Keratinocyte (primary cell): ENCODE measurements around the gene IL36RN. TPM values are rescaled to one million over a fixed set of nuclear protein-coding genes. Genes with fewer than 3 reads are reported as not detected.
A peak's percentile ranks its signal among the peaks of the same experiment; 100 is the strongest.

Source experiments
- DNase-seq: peaks from one replicate; pipeline ENCODE4 v3.0.0-alpha.2; 2011; ENCODE audit warnings: low read depth, missing footprints, low spot score
- FAIRE-seq: peaks from 2 replicates; lab custom pipeline; 2011; peaks lifted over from hg19 to GRCh38; lab: Jason Lieb, UNC
- H2AFZ ChIP-seq: 2 replicates; pipeline ENCODE4 v1.6.0; 2012; ENCODE audit warnings: low read length, control low read depth, inconsistent platforms; ENCODE audit not compliant: control insufficient read depth
- H3K27ac ChIP-seq: 2 replicates; pipeline ENCODE4 v1.5.1; 2011; ENCODE audit warnings: low read length; ENCODE audit not compliant: control insufficient read depth, insufficient read depth
- H3K27me3 ChIP-seq: 3 replicates; pipeline ENCODE4 v1.6.0; 2011; ENCODE audit warnings: low read length; ENCODE audit not compliant: control insufficient read depth, insufficient read depth; ENCODE audit errors: extremely low read depth
- H3K36me3 ChIP-seq, 2 experiments: 2 replicates in 1 of 2; 3 replicates in 1 of 2; pipeline ENCODE4 v1.5.1; 2011; ENCODE audit warnings: low read length in 2 of 2, mild to moderate bottlenecking in 1 of 2; ENCODE audit not compliant: control insufficient read depth in 2 of 2, insufficient read depth in 2 of 2; ENCODE audit errors: extremely low read depth in 1 of 2
- H3K4me1 ChIP-seq: 3 replicates; pipeline ENCODE4 v1.5.1; 2011; ENCODE audit warnings: low read length; ENCODE audit not compliant: control insufficient read depth, insufficient read depth; ENCODE audit errors: extremely low read depth
- H3K4me2 ChIP-seq: 3 replicates; pipeline ENCODE4 v1.6.0; 2011; ENCODE audit warnings: low read depth, low read length; ENCODE audit not compliant: control insufficient read depth, insufficient read depth; ENCODE audit errors: extremely low read depth
- H3K4me3 ChIP-seq, 3 experiments: fragments of 200-600 bp in 1 of 3; sonication (generic) in 1 of 3; 2 replicates in 2 of 3; 3 replicates in 1 of 3; pipeline ENCODE4 v1.5.1; 2011 to 2016; ENCODE audit warnings: low read length in 3 of 3, mild to moderate bottlenecking in 3 of 3, control low read depth in 2 of 3, inconsistent platforms in 1 of 3, low read depth in 1 of 3, mixed read lengths in 1 of 3, mixed run types in 1 of 3, moderate library complexity in 1 of 3; ENCODE audit not compliant: control insufficient read depth in 2 of 3, insufficient read depth in 2 of 3; ENCODE audit errors: extremely low read depth in 1 of 3
- H3K79me2 ChIP-seq: 2 replicates; pipeline ENCODE4 v1.6.0; 2012; ENCODE audit warnings: low read length; ENCODE audit not compliant: control insufficient read depth, insufficient read depth
- H3K9ac ChIP-seq: 3 replicates; pipeline ENCODE4 v1.6.0; 2011; ENCODE audit warnings: low read length; ENCODE audit not compliant: control insufficient read depth, insufficient read depth; ENCODE audit errors: extremely low read depth
- H3K9me1 ChIP-seq: 3 replicates; pipeline ENCODE4 v1.6.0; 2011; ENCODE audit warnings: low read length; ENCODE audit not compliant: control insufficient read depth, insufficient read depth; ENCODE audit errors: extremely low read depth
- H3K9me3 ChIP-seq: 2 replicates; pipeline ENCODE4 v1.5.1; 2012; ENCODE audit warnings: low read depth, low read length; ENCODE audit not compliant: control insufficient read depth
- H4K20me1 ChIP-seq: 3 replicates; pipeline ENCODE4 v1.6.0; 2011; ENCODE audit warnings: low read length; ENCODE audit not compliant: control insufficient read depth, insufficient read depth; ENCODE audit errors: extremely low read depth
- CTCF ChIP-seq, 3 experiments: IDR thresholded peaks in 1 of 3; conservative IDR thresholded peaks in 1 of 3; optimal IDR thresholded peaks in 1 of 3; 2 replicates in 2 of 3; 3 replicates in 1 of 3; pipeline versions ENCODE3 to v1.5.1; 2011; ENCODE audit warnings: low read length in 3 of 3, mild to moderate bottlenecking in 3 of 3, moderate library complexity in 2 of 3, control low read depth in 1 of 3, inconsistent platforms in 1 of 3; ENCODE audit not compliant: insufficient read depth in 2 of 3; ENCODE audit errors: extremely low read depth in 1 of 3
- EZH2 ChIP-seq: IDR thresholded peaks from one replicate; pipeline ENCODE4 v1.6.1; 2012; ENCODE audit warnings: inconsistent platforms, mild to moderate bottlenecking, low read length, moderate library complexity
- dilution Hi-C: fragments of 300-500 bp; cut with MboI; formaldehyde crosslinking; loops from one replicate; pipeline ENCODE4 v1.7.0; 2020; ENCODE audit warnings: low sequenced_read_pairs; ENCODE audit not compliant: extremely low pct_ligation_motif_present
- polyA plus RNA-seq, 5 experiments: library from polyadenylated mRNA; depleted of rRNA in 3 of 5; stranded (reverse) in 3 of 5; stranded (forward) in 1 of 5; unstranded in 1 of 5; fragments of >200 nt; gene quantifications; 1 replicate in 1 of 5; 2 replicates in 3 of 5; 3 replicates in 1 of 5; pipeline versions ENCODE4 v1.2.1 to v1.2.3, GENCODE V29; 2011 to 2012; ENCODE audit warnings: missing spikeins in 2 of 5, low read depth in 1 of 5, low replicate concordance in 1 of 5

IL36RN gene
- polyA plus RNA-seq, 1 donor (not counting 4 experiments of a cell fraction or from before 2014, with no cell fraction given) = 3.9 TPM

GRCh38 chr2:113041871-113042270 lies 17.1 kb upstream of the IL36RN start:
- Histone ChIP-seq H3K36me3 (no peaks in the 10 kb centered on the region), H3K27me3 (no peaks in the 10 kb centered on the region), H3K4me2 (no peak overlapping the region), H4K20me1 (no peaks in the 10 kb centered on the region), H3K79me2 (no peaks in the 10 kb centered on the region), H3K4me1 (no peaks in the 10 kb centered on the region), H2AFZ (no peak overlapping the region), H3K27ac (no peak overlapping the region), H3K4me3 (no peak overlapping the region), H3K9me1 (no peaks in the 10 kb centered on the region), H3K9me3 (no peaks in the 10 kb centered on the region), H3K9ac (no peak overlapping the region)
- TF ChIP-seq EZH2 (no peak), CTCF (optimal IDR thresholded peaks at IDR 0.05 in 1 of 3, IDR thresholded peaks at IDR 0.05 in 1 of 3, conservative IDR thresholded peaks at IDR 0.05 in 1 of 3; ENCODE audit: extremely low read depth in 1 of 3, insufficient read depth in 2 of 3, low read length in 3 of 3) (peak; percentile 72 to 87 (median 83))
- FAIRE-seq (peak; percentile 87), DNase-seq (peak; percentile 26)
- dilution Hi-C loops = no loop called here

GRCh38 chr2:113046465-113046864 lies 12.5 kb upstream of the IL36RN start:
- no peaks in the 10 kb centered on the region for H3K27me3 ChIP-seq
- FAIRE-seq = no peak
- dilution Hi-C loops = no loop called here

More at GRCh38 chr2:113046465-113046864, 12.5 kb upstream of the IL36RN start:
- DNase-seq = no peak
- H3K4me1 ChIP-seq = no peaks in the 10 kb centered on the region
- H3K9me1 ChIP-seq = no peaks in the 10 kb centered on the region
- H4K20me1 ChIP-seq = no peaks in the 10 kb centered on the region
- H3K79me2 ChIP-seq = no peaks in the 10 kb centered on the region
- H3K27ac ChIP-seq = no peak overlapping the region
- H3K36me3 ChIP-seq = no peaks in the 10 kb centered on the region
- H3K9me3 ChIP-seq = no peaks in the 10 kb centered on the region
- no peak for TF ChIP-seq CTCF (optimal IDR thresholded peaks at IDR 0.05 in 1 of 3, IDR thresholded peaks at IDR 0.05 in 1 of 3, conservative IDR thresholded peaks at IDR 0.05 in 1 of 3; ENCODE audit: extremely low read depth in 1 of 3, insufficient read depth in 2 of 3, low read length in 3 of 3)
- no peak for TF ChIP-seq EZH2
- no peak overlapping the region for H3K9ac ChIP-seq
- H3K4me3 ChIP-seq = no peak overlapping the region
- no peak overlapping the region for H3K4me2 ChIP-seq
- H2AFZ ChIP-seq = no peak overlapping the region
